ENCODE results near the gene FKBP6. TPM values are rescaled to one million over a fixed set of nuclear protein-coding genes. Genes with fewer than 3 reads are reported as not detected.

The FKBP6 gene, protein sequence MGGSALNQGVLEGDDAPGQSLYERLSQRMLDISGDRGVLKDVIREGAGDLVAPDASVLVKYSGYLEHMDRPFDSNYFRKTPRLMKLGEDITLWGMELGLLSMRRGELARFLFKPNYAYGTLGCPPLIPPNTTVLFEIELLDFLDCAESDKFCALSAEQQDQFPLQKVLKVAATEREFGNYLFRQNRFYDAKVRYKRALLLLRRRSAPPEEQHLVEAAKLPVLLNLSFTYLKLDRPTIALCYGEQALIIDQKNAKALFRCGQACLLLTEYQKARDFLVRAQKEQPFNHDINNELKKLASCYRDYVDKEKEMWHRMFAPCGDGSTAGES
- total RNA-seq: not detected in 2 replicates

GRCh38 chr7:73327922-73328321 is at the start of gene FKBP6, which contains the start of gene TRIM50:
Gene FKBP6, plus strand, starts transcription at chr7:73328161. Its CDS starts 268 bp downstream, at chr7:73328429.
Gene TRIM50, minus strand, starts transcription at chr7:73328082. Its CDS starts 3,295 bp downstream, at chr7:73324787.

DNA sequence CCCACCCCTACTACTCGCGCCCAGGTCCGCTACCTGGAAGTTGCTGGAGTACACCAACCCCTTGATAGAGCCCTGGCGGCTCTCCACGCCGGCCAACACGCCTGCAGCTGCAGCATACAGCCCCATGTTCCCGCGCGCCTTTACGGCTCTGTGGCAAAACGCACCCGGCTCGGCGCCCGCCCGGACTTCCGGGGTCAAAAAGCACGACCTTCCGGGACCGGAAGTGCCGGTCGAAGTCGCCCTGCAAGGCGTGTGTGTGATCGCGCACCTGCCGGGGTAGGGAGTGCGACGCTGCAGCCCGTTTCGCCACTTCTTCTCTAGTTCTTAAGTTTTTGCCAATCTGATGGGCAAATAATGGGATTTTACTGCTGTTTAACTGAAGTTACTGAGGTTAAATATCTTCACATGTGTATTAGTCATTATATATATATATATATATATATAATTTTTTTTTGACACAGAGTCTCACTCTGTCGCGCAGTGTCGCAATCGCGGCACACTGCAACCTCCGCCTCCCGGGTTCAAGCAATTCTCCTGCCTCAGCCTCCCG is 19.2 kb upstream of the FKBP6 start, which contains the start of gene NSUN5:
NSUN5 (minus strand) TSS at position 162 of the 550 bp plus-strand sequence; CDS start at position 126, 36 bp downstream.

Other genes with a start within 250 kb of the FKBP6 start
- not detected in 2 replicates for gene SPDYE9, start 242.1 kb upstream of the FKBP6 start, total RNA-seq
- 31.3 and 44.3 TPM in 2 replicates for gene NSUN5, start 19.3 kb upstream of the FKBP6 start, total RNA-seq
- gene TRIM50, start 79 bp upstream of the FKBP6 start, total RNA-seq: not detected in 2 replicates
- gene FZD9, start 105.6 kb downstream of the FKBP6 start, total RNA-seq: 1.1 and 2.2 TPM in 2 replicates
- 41.8 and 42.2 TPM in 2 replicates for gene BAZ1B, start 194.1 kb downstream of the FKBP6 start, total RNA-seq
- gene BCL7B, start 229.5 kb downstream of the FKBP6 start, total RNA-seq: 19.0 and 20.0 TPM in 2 replicates

Measured in tracheal epithelial cell (primary cell).